Activated CD4-positive, alpha-beta T cell treated with anti-CD3 and anti-CD28 coated beads for 24 hours (primary cell): ENCODE data around the gene ZDHHC17.

Source experiments
- DNase-seq, 2 donors: peaks; one replicate each; pipeline ENCODE4 v3.0.0-alpha.2; 2020; ENCODE audit warnings: low read depth in 2 of 2

Gene ZDHHC17

GRCh38 chr12:76820888-76821482 lies 57.1 kb downstream of the ZDHHC17 start:
- no peak for DNase-seq

- DNase-seq: no peak
Measured at GRCh38 chr12:76830436-76830835, 66.5 kb downstream of the ZDHHC17 start.

- no peak for DNase-seq
Measured at GRCh38 chr12:76836633-76837032, 72.7 kb downstream of the ZDHHC17 start.

GRCh38 chr12:76847260-76847659 lies 83.3 kb downstream of the ZDHHC17 start:
- DNase-seq: no peak

- DNase-seq: no peak
Measured at GRCh38 chr12:76848132-76848531, 84.2 kb downstream of the ZDHHC17 start.

- DNase-seq: no peak
Measured at GRCh38 chr12:76852106-76852505, 88.2 kb downstream of the ZDHHC17 start.

- no peak for DNase-seq
Measured at GRCh38 chr12:76855271-76855670, 91.4 kb downstream of the ZDHHC17 start.

- DNase-seq: no peak
Measured at GRCh38 chr12:76856018-76856644, 92.2 kb downstream of the ZDHHC17 start.

- no peak for DNase-seq
Measured at GRCh38 chr12:76859611-76860010, 95.7 kb downstream of the ZDHHC17 start.

GRCh38 chr12:76860256-76860655 lies 96.3 kb downstream of the ZDHHC17 start:
- no peak for DNase-seq

- no peak for DNase-seq
Measured at GRCh38 chr12:76863005-76863670, 99.2 kb downstream of the ZDHHC17 start.

GRCh38 chr12:76863837-76864236 lies 99.9 kb downstream of the ZDHHC17 start:
- DNase-seq: no peak

- no peak for DNase-seq
Measured at GRCh38 chr12:76864791-76865400, 101.0 kb downstream of the ZDHHC17 start.

GRCh38 chr12:76866151-76866567 lies 102.2 kb downstream of the ZDHHC17 start:
- no peak for DNase-seq

- DNase-seq: no peak
Measured at GRCh38 chr12:76866726-76867125, 102.8 kb downstream of the ZDHHC17 start.

- DNase-seq: no peak
Measured at GRCh38 chr12:76871082-76871481, 107.2 kb downstream of the ZDHHC17 start.

- no peak for DNase-seq
Measured at GRCh38 chr12:76871742-76872141, 107.8 kb downstream of the ZDHHC17 start.

GRCh38 chr12:76872415-76872814 lies 108.5 kb downstream of the ZDHHC17 start:
- no peak for DNase-seq

- DNase-seq: no peak
Measured at GRCh38 chr12:76874027-76874426, 110.1 kb downstream of the ZDHHC17 start.

- no peak for DNase-seq
Measured at GRCh38 chr12:76874491-76875190, 110.7 kb downstream of the ZDHHC17 start.

- no peak for DNase-seq
Measured at GRCh38 chr12:76876696-76877229, 112.8 kb downstream of the ZDHHC17 start.
